ENCODE results near the gene ACOXL.

ACOXL gene

GRCh38 chr2:110860630-110861029, 128.3 kb downstream of the ACOXL start:
- DNase-seq = no peak

GRCh38 chr2:110861616-110862260, 129.4 kb downstream of the ACOXL start:
- DNase-seq = no peak

- no peak for DNase-seq
Observed at GRCh38 chr2:110863726-110864125, 131.4 kb downstream of the ACOXL start.

- no peak for DNase-seq
Observed at GRCh38 chr2:110864176-110864575, 131.8 kb downstream of the ACOXL start.

GRCh38 chr2:110864731-110865130, 132.4 kb downstream of the ACOXL start:
- no peak for DNase-seq

GRCh38 chr2:110865188-110865587, 132.8 kb downstream of the ACOXL start:
- DNase-seq = no peak

- no peak for DNase-seq
Observed at GRCh38 chr2:110866045-110866444, 133.7 kb downstream of the ACOXL start.

- DNase-seq = no peak
Observed at GRCh38 chr2:110866466-110866865, 134.1 kb downstream of the ACOXL start.

- DNase-seq = no peak
Observed at GRCh38 chr2:110867078-110867477, 134.7 kb downstream of the ACOXL start.

GRCh38 chr2:110868971-110869370, 136.6 kb downstream of the ACOXL start:
- DNase-seq = no peak

- DNase-seq = no peak
Observed at GRCh38 chr2:110869472-110870446, 137.4 kb downstream of the ACOXL start.

- DNase-seq = no peak
Observed at GRCh38 chr2:110870545-110870944, 138.2 kb downstream of the ACOXL start.

- no peak for DNase-seq
Observed at GRCh38 chr2:110871637-110872036, 139.3 kb downstream of the ACOXL start.

GRCh38 chr2:110872521-110872920, 140.1 kb downstream of the ACOXL start:
- no peak for DNase-seq

- no peak for DNase-seq
Observed at GRCh38 chr2:110873056-110873502, 140.7 kb downstream of the ACOXL start.

GRCh38 chr2:110873597-110874452, 141.5 kb downstream of the ACOXL start:
- DNase-seq = no peak

- DNase-seq = no peak
Observed at GRCh38 chr2:110874453-110875383, 142.3 kb downstream of the ACOXL start.

GRCh38 chr2:110875384-110875725, 143.0 kb downstream of the ACOXL start:
- no peak for DNase-seq

- no peak for DNase-seq
Observed at GRCh38 chr2:110876167-110876999, 144.0 kb downstream of the ACOXL start.

GRCh38 chr2:110877031-110877827, 144.9 kb downstream of the ACOXL start:
- DNase-seq = no peak
